AG09319 (cell line): ENCODE measurements around the gene RAB3A.

ENCODE experiments used
- DNase-seq: peaks from one replicate; pipeline ENCODE4 v3.0.0-alpha.2; 2010; ENCODE audit warnings: low read depth; ENCODE audit errors: extremely low read depth
- CTCF ChIP-seq: IDR thresholded peaks from 2 replicates; pipeline ENCODE4 v1.5.1; 2011; ENCODE audit warnings: low read depth, mild to moderate bottlenecking, inconsistent platforms, low read length, moderate library complexity

The RAB3A gene

GRCh38 chr19:18172331-18173053 is 31.4 kb downstream of the RAB3A start:
- no peak for TF ChIP-seq CTCF
- no peak for DNase-seq

GRCh38 chr19:18171605-18172327 is 32.1 kb downstream of the RAB3A start:
- no peak for TF ChIP-seq CTCF
- no peak for DNase-seq

- no peak for DNase-seq
- TF ChIP-seq CTCF, result no peak
These were observed 33.1 kb downstream of the RAB3A start for GRCh38 chr19:18170714-18171255.

GRCh38 chr19:18168673-18169381 is 35.0 kb downstream of the RAB3A start:
- TF ChIP-seq CTCF, result no peak
- DNase-seq, result no peak

GRCh38 chr19:18167975-18168645 is 35.7 kb downstream of the RAB3A start:
- no peak for DNase-seq
- peak; percentile 67 for TF ChIP-seq CTCF

- DNase-seq, result no peak
- no peak for TF ChIP-seq CTCF
These were observed 36.8 kb downstream of the RAB3A start for GRCh38 chr19:18167011-18167410.
